HG03469 (cell line): ENCODE data around the gene EHMT1.

Experiments used
- ATAC-seq: cut with Tn5 transposase; IDR thresholded peaks from one replicate; pipeline ENCODE4 v1.9.1; 2021; ENCODE audit warnings: mild to moderate bottlenecking, moderate library complexity, moderate number of reproducible peaks; ENCODE audit not compliant: unreplicated experiment

EHMT1 gene

GRCh38 chr9:137671721-137672120 lies 52.9 kb downstream of the EHMT1 start:
- no peak for ATAC-seq

- no peak for ATAC-seq
Observed at GRCh38 chr9:137672907-137673791, 54.3 kb downstream of the EHMT1 start.

- ATAC-seq, result no peak
Observed at GRCh38 chr9:137673886-137674285, 55.1 kb downstream of the EHMT1 start.

GRCh38 chr9:137674307-137674975 lies 55.6 kb downstream of the EHMT1 start:
- ATAC-seq, result no peak

- ATAC-seq, result no peak
Observed at GRCh38 chr9:137674976-137675320, 56.1 kb downstream of the EHMT1 start.

GRCh38 chr9:137676998-137677397 lies 58.2 kb downstream of the EHMT1 start:
- ATAC-seq, result no peak

- ATAC-seq, result no peak
Observed at GRCh38 chr9:137678202-137678601, 59.4 kb downstream of the EHMT1 start.

- no peak for ATAC-seq
Observed at GRCh38 chr9:137679249-137679648, 60.4 kb downstream of the EHMT1 start.

- ATAC-seq, result no peak
Observed at GRCh38 chr9:137679695-137680305, 61.0 kb downstream of the EHMT1 start.

GRCh38 chr9:137680444-137681358 lies 61.9 kb downstream of the EHMT1 start:
- no peak for ATAC-seq

- ATAC-seq, result no peak
Observed at GRCh38 chr9:137682428-137683105, 63.8 kb downstream of the EHMT1 start.

GRCh38 chr9:137683262-137683864 lies 64.6 kb downstream of the EHMT1 start:
- ATAC-seq, result no peak

- ATAC-seq, result no peak
Observed at GRCh38 chr9:137685035-137685740, 66.4 kb downstream of the EHMT1 start.

GRCh38 chr9:137685741-137686420 lies 67.1 kb downstream of the EHMT1 start:
- no peak for ATAC-seq

GRCh38 chr9:137688261-137688660 lies 69.5 kb downstream of the EHMT1 start:
- ATAC-seq, result no peak

- ATAC-seq, result no peak
Observed at GRCh38 chr9:137688725-137689124, 69.9 kb downstream of the EHMT1 start.

GRCh38 chr9:137689745-137690529 lies 71.1 kb downstream of the EHMT1 start:
- no peak for ATAC-seq
